K562 (cell line): Measurements from ENCODE around the gene ESD. TPM values are rescaled to one million over a fixed set of nuclear protein-coding genes. Genes with fewer than 3 reads are reported as not detected.

Experiments
- CTCF ChIP-seq, 3 experiments: IDR thresholded peaks in 2 of 3; conservative IDR thresholded peaks in 1 of 3; 2 replicates each; pipeline ENCODE4 v1.5.1; 2011 to 2012; ENCODE audit warnings: low read length in 3 of 3, mild to moderate bottlenecking in 3 of 3, control low read depth in 2 of 3, improper control_type of control experiment in 1 of 3, inconsistent platforms in 1 of 3, low read depth in 1 of 3, mixed read lengths in 1 of 3, moderate library complexity in 1 of 3; ENCODE audit not compliant: insufficient read depth in 2 of 3
- MECOM ChIP-seq: fragments of 250-450 bp; sonication (Bioruptor Pico); IDR thresholded peaks from 2 replicates; pipeline ENCODE4 v1.8.0; 2022; ENCODE audit warnings: inconsistent platforms
- REST ChIP-seq, 2 experiments: fragments of 450-650 bp; formaldehyde crosslinking in 1 of 2; IDR thresholded peaks; 2 replicates each; pipeline versions ENCODE4 v1.4.0 to v1.6.1; 2014 to 2020; ENCODE audit warnings: mild to moderate bottlenecking in 2 of 2, borderline replicate concordance in 1 of 2, low read depth in 1 of 2
- ZNF551 ChIP-seq: fragments of 250-450 bp; sonication (Bioruptor Pico); IDR thresholded peaks from 2 replicates; pipeline ENCODE4 v1.5.0; 2021; ENCODE audit warnings: mild to moderate bottlenecking, moderate library complexity
- polyA plus RNA-seq, 8 experiments: library from polyadenylated mRNA; depleted of rRNA in 4 of 8; stranded (reverse) in 5 of 8; unstranded in 3 of 8; fragments of >200 nt; fragmentation: Nextera tagmentation in 2 of 8; fragmentation: Illumina TruSeq in 1 of 8; extraction: Ambion mirVana in 2 of 8; extraction: Trizol in 1 of 8; gene quantifications; 2 replicates each; pipeline versions ENCODE4 v1.2.1 to v1.2.3, GENCODE V29; 2011 to 2014; ENCODE audit warnings: inconsistent platforms in 1 of 8, missing spikeins in 1 of 8
- total RNA-seq, 7 experiments: library from RNA; depleted of rRNA in 6 of 7; stranded (reverse); fragments of >200 nt in 6 of 7; fragmentation: Illumina TruSeq in 2 of 7; extraction: Trizol in 2 of 7; gene quantifications; 2 replicates each; pipeline versions ENCODE4 v1.2.1 to v1.2.3, GENCODE V29; 2011 to 2021; ENCODE audit warnings: low replicate concordance in 1 of 7

The ESD gene
- total and polyA plus RNA-seq, 9 of the 15 experiments (the other 6 are each of a cell fraction or from before 2014, with no cell fraction given), result 88.9 to 402 (median 232) TPM

- TF ChIP-seq REST (IDR thresholded peaks at IDR 0.05; ENCODE audit: borderline replicate concordance), result peak; percentile 43; the same call in 1 of the 2 replicates
- TF ChIP-seq REST (CRISPR knock-in tag; IDR thresholded peaks at IDR 0.05; ENCODE audit: low read depth), result no peak
- TF ChIP-seq MECOM (CRISPR knock-in tag), result no peak
- TF ChIP-seq CTCF (IDR thresholded peaks at IDR 0.05 in 2 of 3, conservative IDR thresholded peaks at IDR 0.05 in 1 of 3; ENCODE audit: insufficient read depth in 2 of 3, low read depth in 1 of 3, low read length in 3 of 3), result peak; percentile 49 to 74 (median 56); a peak in 4 of 6 replicates
- TF ChIP-seq ZNF551 (CRISPR knock-in tag), result no peak
- TF ChIP-seq, all 486 proteins: peak for 5
Observed at GRCh38 chr13:46831588-46832194, 34.7 kb upstream of the ESD start (continued).
